Transverse colon (tissue), 4 donors: Measurements from ENCODE around the gene KCTD14. TPM values are rescaled to one million over a fixed set of nuclear protein-coding genes. Genes with fewer than 3 reads are reported as not detected.
"Not testable (repeated sequence)": the region's sequence is repeated elsewhere in the genome, so short reads cannot be mapped to it uniquely, and the experiment has no call there.

Experiments
- DNase-seq: peaks from one replicate; pipeline ENCODE4 v3.0.0-alpha.2; 2019
- H3K27ac ChIP-seq, 4 donors: fragments of 200-600 bp; sonication (generic); 2 replicates each; pipeline ENCODE4 v1.5.1; 2016 to 2018; ENCODE audit warnings: inconsistent platforms in 4 of 4
- H3K27me3 ChIP-seq: fragments of 200-600 bp; sonication (generic); 2 replicates; pipeline ENCODE4 v1.5.1; 2017; ENCODE audit warnings: inconsistent platforms
- H3K36me3 ChIP-seq, 4 donors: fragments of 200-600 bp; sonication (generic); 2 replicates each; pipeline ENCODE4 v1.5.1; 2017 to 2019; ENCODE audit warnings: inconsistent platforms in 4 of 4
- H3K4me1 ChIP-seq, 4 donors: fragments of 200-600 bp; sonication (generic); 2 replicates each; pipeline ENCODE4 v1.5.1; 2017 to 2020; ENCODE audit warnings: inconsistent platforms in 4 of 4
- H3K4me3 ChIP-seq, 4 donors: fragments of 200-600 bp; sonication (generic); 1 replicate in 1 of 4; 2 replicates in 3 of 4; pipeline versions ENCODE4 v1.5.1 to v1.6.1; 2017 to 2019; ENCODE audit warnings: inconsistent platforms in 4 of 4
- H3K9me3 ChIP-seq, 2 donors: fragments of 200-600 bp; sonication (generic); 2 replicates each; pipeline ENCODE4 v1.5.1; 2017 to 2019; ENCODE audit warnings: inconsistent platforms in 2 of 2
- EP300 ChIP-seq: sonication (generic); formaldehyde crosslinking; IDR thresholded peaks from one replicate; pipeline ENCODE4 v1.6.1; 2017; ENCODE audit warnings: antibody characterized with exemption, low read depth
- POLR2A ChIP-seq: fragments of 450-650 bp; IDR thresholded peaks from one replicate; pipeline ENCODE4 v1.6.1; 2016; ENCODE audit warnings: antibody characterized with exemption, mild to moderate bottlenecking, moderate library complexity
- POLR2AphosphoS5 ChIP-seq, 3 donors: sonication (generic); formaldehyde crosslinking; IDR thresholded peaks; one replicate each; pipeline ENCODE4 v1.6.1; 2016; ENCODE audit warnings: antibody characterized with exemption in 3 of 3
- WGBS, 2 donors: methylation state at CpG; one replicate each; pipeline ENCODE4 v1.1.5; 2018; ENCODE audit warnings: low coverage in 1 of 2; 5-methylcytosine and 5-hydroxymethylcytosine counted together
- in situ Hi-C, 4 donors: fragments of 200-750 bp; cut with MboI; loops; one replicate each; pipeline versions ENCODE4 v1.15.0 to v1.15.1; 2017; ENCODE audit warnings: low sequenced_read_pairs in 3 of 4, low pct_ligation_motif_present in 1 of 4, low pct_unique_long_range_greater_than_20kb in 1 of 4
- intact Hi-C: fragments of 100-400 bp; cut with DNase I; formaldehyde crosslinking; loops from one replicate; pipeline ENCODE4 v1.15.1; 2023; ENCODE audit warnings: low total_unique reads
- total RNA-seq, 4 donors: library from RNA; depleted of rRNA; stranded (reverse); fragments of >200 nt; gene quantifications; one replicate each; pipeline ENCODE4 v1.1.0, GENCODE V29; 2016
- TF ChIP-seq, protein P1 (sequence below), 5 experiments: fragments of 200-600 bp in 3 of 5; fragments of 450-650 bp in 2 of 5; sonication (generic) in 3 of 5; IDR thresholded peaks; 1 replicate in 2 of 5; 2 replicates in 3 of 5; pipeline ENCODE4 v1.5.1; 2016 to 2017; ENCODE audit warnings: antibody characterized with exemption in 5 of 5, inconsistent platforms in 3 of 5, mild to moderate bottlenecking in 2 of 5, moderate library complexity in 1 of 5

Gene KCTD14
- total RNA-seq, 4 donors from 2014 or later, result 1.2 to 8.6 (median 5.1) TPM

DNA sequence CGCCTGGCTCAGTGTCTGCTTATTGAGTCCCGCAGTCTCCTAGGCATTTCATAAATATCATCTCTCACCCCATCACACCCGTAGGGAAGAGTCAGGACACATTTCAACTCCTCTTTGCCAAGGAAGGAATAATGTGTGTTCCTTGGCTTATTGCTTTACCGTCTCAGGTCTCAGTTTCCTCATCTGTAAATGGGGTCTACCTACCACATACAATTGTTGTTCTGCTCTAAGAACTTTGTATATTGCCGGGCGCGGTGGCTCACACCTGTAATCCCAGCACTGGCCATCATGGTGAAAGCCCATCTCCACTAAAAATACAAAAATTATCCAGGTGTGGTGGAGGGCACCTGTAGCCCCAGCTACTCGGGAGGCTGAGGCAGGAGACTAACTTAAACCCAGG is 37.5 kb upstream of the KCTD14 start:
- TF ChIP-seq POLR2A (no peak), EP300 (no peak), POLR2AphosphoS5 (IDR thresholded peaks at IDR 0.05) (no peak)
- TF ChIP-seq, protein P1, sequence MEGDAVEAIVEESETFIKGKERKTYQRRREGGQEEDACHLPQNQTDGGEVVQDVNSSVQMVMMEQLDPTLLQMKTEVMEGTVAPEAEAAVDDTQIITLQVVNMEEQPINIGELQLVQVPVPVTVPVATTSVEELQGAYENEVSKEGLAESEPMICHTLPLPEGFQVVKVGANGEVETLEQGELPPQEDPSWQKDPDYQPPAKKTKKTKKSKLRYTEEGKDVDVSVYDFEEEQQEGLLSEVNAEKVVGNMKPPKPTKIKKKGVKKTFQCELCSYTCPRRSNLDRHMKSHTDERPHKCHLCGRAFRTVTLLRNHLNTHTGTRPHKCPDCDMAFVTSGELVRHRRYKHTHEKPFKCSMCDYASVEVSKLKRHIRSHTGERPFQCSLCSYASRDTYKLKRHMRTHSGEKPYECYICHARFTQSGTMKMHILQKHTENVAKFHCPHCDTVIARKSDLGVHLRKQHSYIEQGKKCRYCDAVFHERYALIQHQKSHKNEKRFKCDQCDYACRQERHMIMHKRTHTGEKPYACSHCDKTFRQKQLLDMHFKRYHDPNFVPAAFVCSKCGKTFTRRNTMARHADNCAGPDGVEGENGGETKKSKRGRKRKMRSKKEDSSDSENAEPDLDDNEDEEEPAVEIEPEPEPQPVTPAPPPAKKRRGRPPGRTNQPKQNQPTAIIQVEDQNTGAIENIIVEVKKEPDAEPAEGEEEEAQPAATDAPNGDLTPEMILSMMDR (IDR thresholded peaks at IDR 0.05), result no peak
- Histone ChIP-seq H3K9me3 (no peaks in the 10 kb centered on the region), H3K4me3 (no peak overlapping the region), H3K4me1 (no peaks in the 10 kb centered on the region), H3K36me3 (no peaks in the 10 kb centered on the region), H3K27me3 (no peaks in the 10 kb centered on the region), H3K27ac (no peak overlapping the region)
- WGBS, 2 donors, result 95 to 100% methylated on average over 2 to 8 of the region's 8 CpGs
- in situ Hi-C loops (no loop called here), intact Hi-C loops (no loop called here)
- no peak for DNase-seq

DNA sequence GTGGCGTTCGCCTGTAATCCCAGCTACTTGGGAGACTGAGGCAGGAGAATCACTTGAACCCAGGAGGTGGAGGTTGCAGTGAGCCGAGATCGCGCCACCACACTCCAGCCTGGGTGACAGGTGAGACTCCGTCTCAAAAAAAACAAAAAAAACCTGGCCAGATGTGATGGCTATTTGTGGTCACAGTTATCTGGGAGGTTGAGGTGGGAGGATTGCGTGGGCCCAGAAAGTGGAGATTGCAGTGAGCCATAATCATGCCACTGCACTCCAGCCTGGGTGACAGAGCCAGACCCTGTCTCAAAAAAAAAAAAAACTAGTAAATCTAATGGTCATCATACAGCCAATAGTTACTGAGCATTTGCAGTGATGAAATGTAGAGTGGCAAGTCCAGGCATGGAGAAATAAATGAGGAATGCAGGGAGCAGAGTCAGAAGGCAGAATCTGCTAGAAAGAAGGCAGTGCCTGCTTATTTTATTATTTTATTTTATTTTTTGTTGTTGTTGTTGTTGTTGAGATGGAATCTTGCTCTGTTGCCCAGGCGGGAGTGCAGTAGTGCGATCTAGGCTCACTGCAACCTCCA is 36.8 kb upstream of the KCTD14 start:
- 84 to 96% methylated on average over 7 to 9 of the region's 9 CpGs for WGBS, 2 donors
- in situ Hi-C loops, result not testable (repeated sequence)

DNA sequence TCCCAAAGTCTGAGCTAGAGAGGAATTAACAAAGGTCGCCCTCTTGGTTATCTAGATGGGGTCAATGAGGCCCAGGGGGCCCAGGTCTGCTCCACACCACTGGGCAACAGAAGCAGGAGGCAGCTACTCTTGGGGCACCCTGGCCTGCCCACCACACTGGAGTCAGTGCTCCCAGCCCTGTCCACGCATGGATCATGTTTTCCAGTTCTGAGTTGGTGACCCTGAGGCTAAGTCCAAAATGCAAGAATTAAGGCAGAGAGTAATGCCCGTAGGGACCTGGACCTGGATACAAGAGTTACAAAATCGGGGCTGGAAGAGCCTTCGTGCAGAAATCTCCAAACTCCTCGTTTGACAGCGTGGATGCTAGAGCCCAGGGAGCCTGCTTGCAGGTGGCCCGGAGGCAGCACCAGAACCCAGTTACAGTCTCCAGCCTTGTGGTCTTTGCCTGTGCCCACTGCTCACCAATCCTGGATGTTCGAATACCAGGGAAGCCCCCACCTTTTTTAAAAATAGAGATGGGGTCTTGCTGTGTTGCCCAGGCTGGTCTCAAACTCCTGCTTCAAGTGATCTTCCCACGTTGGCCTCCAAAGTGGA is 34.5 kb upstream of the KCTD14 start:
- H3K36me3 ChIP-seq, result no peaks in the 10 kb centered on the region
- TF ChIP-seq POLR2A, result no peak
- no peak for TF ChIP-seq EP300
- TF ChIP-seq, protein P1 (IDR thresholded peaks at IDR 0.05), result no peak
- TF ChIP-seq POLR2AphosphoS5 (IDR thresholded peaks at IDR 0.05), result no peak
- no peaks in the 10 kb centered on the region for H3K4me1 ChIP-seq
- in situ Hi-C loops (no loop called here), intact Hi-C loops (no loop called here)
- no peaks in the 10 kb centered on the region for H3K9me3 ChIP-seq
- 82 to 84% methylated on average over 6 to 10 of the region's 10 CpGs for WGBS, 2 donors
- no peaks in the 10 kb centered on the region for H3K27me3 ChIP-seq
- DNase-seq, result no peak
- H3K27ac ChIP-seq, result no peak overlapping the region
- H3K4me3 ChIP-seq, result no peak overlapping the region

More for the DNA sequence above, 36.8 kb upstream of the KCTD14 start:
- H3K4me1 ChIP-seq, H3K4me3 ChIP-seq, H3K27me3 ChIP-seq, H3K27ac ChIP-seq, H3K36me3 ChIP-seq, H3K9me3 ChIP-seq, intact Hi-C loops, DNase-seq: not testable (repeated sequence)

DNA sequence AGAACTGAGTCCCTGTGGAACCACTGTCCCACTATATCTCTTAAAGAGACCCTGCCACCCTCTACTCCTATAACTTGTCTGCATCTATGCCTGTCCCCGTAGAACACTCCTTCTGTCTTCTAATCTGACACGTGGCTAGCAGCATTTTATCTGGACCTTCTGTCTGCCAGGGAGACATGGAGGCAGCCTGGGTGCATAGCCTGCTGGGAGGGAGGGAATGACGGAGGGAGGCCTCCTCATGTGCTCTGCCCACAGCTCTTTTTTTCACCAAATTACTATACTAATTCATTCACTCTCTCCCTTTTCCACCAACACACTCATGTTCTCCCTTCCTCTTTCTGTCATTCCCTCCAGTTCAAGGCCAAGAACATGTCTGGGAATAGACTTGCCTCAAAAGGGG is 33.0 kb upstream of the KCTD14 start:
- Histone ChIP-seq H3K4me3 (no peak overlapping the region), H3K27ac (no peak overlapping the region), H3K27me3 (no peaks in the 10 kb centered on the region), H3K9me3 (no peaks in the 10 kb centered on the region), H3K4me1 (no peaks in the 10 kb centered on the region), H3K36me3 (no peaks in the 10 kb centered on the region)
- WGBS, 2 donors, result 83% methylated on average over 3 of the region's 3 CpGs; no CpG with 5 or more reads in 1 of the 2 donors
- TF ChIP-seq EP300, result no peak
- TF ChIP-seq, protein P1 (IDR thresholded peaks at IDR 0.05), result no peak
- no peak for TF ChIP-seq POLR2A
- no peak for TF ChIP-seq POLR2AphosphoS5 (IDR thresholded peaks at IDR 0.05)
- in situ Hi-C loops (no loop called here), intact Hi-C loops (no loop called here)
- no peak for DNase-seq

DNA sequence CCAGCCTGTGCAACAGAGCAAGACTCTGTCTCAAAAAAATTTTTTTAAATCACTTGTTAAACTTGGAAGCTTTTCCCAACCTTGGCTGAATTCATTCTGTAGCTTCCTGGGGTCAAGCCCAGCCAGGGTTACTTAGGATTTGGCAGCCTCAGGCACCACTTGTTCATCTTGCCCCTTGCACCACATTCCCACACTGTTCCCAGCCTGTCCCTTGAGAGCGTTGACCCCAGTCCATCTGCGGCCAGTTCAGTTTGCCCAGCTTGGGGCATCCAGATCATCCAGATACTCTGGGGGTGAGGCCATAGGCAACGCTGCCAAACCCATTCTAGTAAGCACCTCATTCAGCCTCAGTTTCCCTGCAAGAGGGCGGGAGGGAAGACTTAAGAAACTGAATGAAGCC is 31.9 kb upstream of the KCTD14 start:
- 83 to 91% methylated on average over 1 to 4 of the region's 4 CpGs for WGBS, 2 donors
- DNase-seq, result no peak
- Histone ChIP-seq H3K27me3 (no peaks in the 10 kb centered on the region), H3K4me3 (no peak overlapping the region), H3K27ac (no peak overlapping the region), H3K9me3 (no peaks in the 10 kb centered on the region), H3K4me1 (no peaks in the 10 kb centered on the region), H3K36me3 (no peaks in the 10 kb centered on the region)
- no peak for TF ChIP-seq EP300
- TF ChIP-seq POLR2A, result no peak
- TF ChIP-seq, protein P1 (IDR thresholded peaks at IDR 0.05), result no peak
- TF ChIP-seq POLR2AphosphoS5 (IDR thresholded peaks at IDR 0.05), result no peak
- intact Hi-C loops, result no loop called here
- in situ Hi-C loops, result no loop called here
